Measurements from ENCODE around the gene DRAP1.

DNA sequence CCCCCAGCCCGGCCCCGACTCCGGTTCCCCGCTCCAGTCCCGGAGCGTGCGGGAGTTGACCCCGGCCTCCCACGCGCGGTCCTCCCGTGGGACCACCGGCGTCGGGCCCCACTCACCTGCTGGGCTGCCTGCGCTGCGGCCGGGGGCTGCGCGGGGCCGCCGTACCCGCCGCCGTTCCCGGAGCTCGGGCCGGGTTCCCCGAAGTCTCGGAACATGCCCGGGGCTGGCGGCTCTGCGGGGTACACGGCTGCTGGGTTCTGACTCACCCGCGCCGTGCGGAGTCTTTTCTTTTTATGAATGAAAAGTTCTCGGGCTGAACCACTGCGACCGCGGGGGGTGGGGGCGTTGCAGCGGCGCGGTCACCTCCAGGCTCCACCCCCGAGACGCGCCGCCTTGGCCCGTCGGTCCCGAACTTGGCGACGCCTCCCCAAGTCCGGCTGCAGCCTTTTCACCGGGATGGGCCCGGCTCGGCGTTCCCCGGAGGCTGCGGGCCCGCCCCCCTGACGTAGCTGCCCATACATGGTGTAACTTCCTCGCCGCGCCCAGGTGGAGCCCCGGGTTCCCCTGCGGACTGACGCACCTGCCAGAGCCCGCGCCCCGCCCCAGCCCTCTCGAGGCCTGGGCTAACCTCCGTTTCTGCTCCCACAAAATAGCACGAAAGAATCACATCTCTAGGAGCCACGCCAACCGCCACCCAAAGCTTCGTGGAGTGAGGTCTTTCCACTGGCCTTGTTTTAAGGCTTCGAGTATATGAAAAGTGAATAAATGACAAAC lies 18.9 kb upstream of the DRAP1 start, which contains the start of gene FOSL1:
- TF ChIP-seq YY1 (IDR thresholded peaks at IDR 0.05; ENCODE audit: insufficient read depth, insufficient read length) (no peak), ZNF274 (IDR thresholded peaks at IDR 0.05; ENCODE audit: low read depth, low read length) (no peak), SUZ12 (IDR thresholded peaks at IDR 0.05; ENCODE audit: extremely low read depth, insufficient read depth, insufficient read length) (no peak)
